GM18873 (cell line): ENCODE measurements around the gene PAPOLB.

Experiments
- ATAC-seq: cut with Tn5 transposase; IDR thresholded peaks from one replicate; pipeline ENCODE4 v1.9.1; 2021; ENCODE audit warnings: mild to moderate bottlenecking, moderate library complexity, moderate number of reproducible peaks; ENCODE audit not compliant: unreplicated experiment, low FRiP score

Gene PAPOLB

GRCh38 chr7:4825081-4825480 is 36.7 kb downstream of the PAPOLB start:
- no peak for ATAC-seq

- ATAC-seq, result no peak
These were observed 37.6 kb downstream of the PAPOLB start for GRCh38 chr7:4824120-4824775.

GRCh38 chr7:4823441-4824119 is 38.2 kb downstream of the PAPOLB start:
- ATAC-seq, result no peak

GRCh38 chr7:4822677-4823076 is 39.2 kb downstream of the PAPOLB start:
- no peak for ATAC-seq

GRCh38 chr7:4820967-4821471 is 40.8 kb downstream of the PAPOLB start:
- no peak for ATAC-seq

GRCh38 chr7:4820405-4820966 is 41.3 kb downstream of the PAPOLB start:
- ATAC-seq, result no peak

- no peak for ATAC-seq
These were observed 42.0 kb downstream of the PAPOLB start for GRCh38 chr7:4819560-4820404.

- no peak for ATAC-seq
These were observed 43.6 kb downstream of the PAPOLB start for GRCh38 chr7:4818000-4818794.

GRCh38 chr7:4817178-4817901 is 44.5 kb downstream of the PAPOLB start:
- ATAC-seq, result no peak

GRCh38 chr7:4816419-4817080 is 45.3 kb downstream of the PAPOLB start:
- ATAC-seq, result no peak

- no peak for ATAC-seq
These were observed 46.0 kb downstream of the PAPOLB start for GRCh38 chr7:4815609-4816418.

GRCh38 chr7:4815121-4815520 is 46.7 kb downstream of the PAPOLB start:
- ATAC-seq, result no peak

- no peak for ATAC-seq
These were observed 47.4 kb downstream of the PAPOLB start for GRCh38 chr7:4814433-4814832.

- ATAC-seq, result no peak
These were observed 52.2 kb downstream of the PAPOLB start for GRCh38 chr7:4809666-4810065.

- ATAC-seq, result no peak
These were observed 52.7 kb downstream of the PAPOLB start for GRCh38 chr7:4809091-4809591.

- ATAC-seq, result no peak
These were observed 53.3 kb downstream of the PAPOLB start for GRCh38 chr7:4808565-4808964.

- ATAC-seq, result no peak
These were observed 53.8 kb downstream of the PAPOLB start for GRCh38 chr7:4808026-4808425.
